NCI-H2196 (cell line): ENCODE data around the gene CIB4.

Experiments used
- DNase-seq: peaks from one replicate; lab custom pipeline; 2025; ENCODE audit not compliant: unreplicated experiment; lab: John Stamatoyannopoulos, UW

Gene CIB4

DNA sequence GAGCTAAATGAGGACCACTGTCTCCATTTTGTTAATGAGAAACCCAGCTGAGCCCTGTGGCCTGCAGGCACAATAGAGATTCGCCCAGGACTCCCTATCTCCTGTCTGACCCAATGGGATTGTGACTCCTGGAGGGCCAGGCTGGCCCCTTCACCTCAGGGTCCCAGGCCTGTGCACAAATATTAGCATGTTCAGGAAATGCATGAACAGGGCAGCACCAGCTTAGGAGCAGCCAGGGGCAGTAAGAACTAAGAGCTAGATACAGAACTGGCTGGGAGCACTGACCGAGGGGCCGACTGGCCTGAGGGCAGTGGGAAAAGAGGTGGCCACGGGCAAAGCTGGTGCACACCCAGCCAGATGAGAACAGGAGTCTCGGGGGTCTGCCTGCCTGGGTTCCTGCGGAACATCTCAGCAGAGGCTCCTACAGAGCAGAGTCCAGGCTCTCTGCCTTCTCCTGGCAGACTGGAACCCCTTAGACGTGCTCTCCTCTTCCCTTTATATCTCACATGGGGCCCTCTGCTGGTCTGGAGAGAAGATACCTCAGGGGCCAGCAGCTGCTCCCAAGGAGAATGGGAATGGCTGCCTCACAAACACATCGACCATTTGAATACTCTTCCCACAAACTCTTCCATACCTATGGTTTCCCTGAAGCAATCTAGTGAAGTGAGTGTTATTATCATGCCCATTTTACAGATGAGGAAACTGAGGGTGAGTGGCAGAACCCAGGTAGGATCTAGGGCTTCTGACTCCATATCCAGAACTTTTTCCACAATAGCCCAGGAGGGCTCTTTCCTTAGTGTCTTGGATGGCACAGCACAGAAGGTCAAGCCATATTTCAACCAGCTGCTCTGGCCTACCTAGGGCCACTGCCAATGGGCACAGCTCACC, 85.7 kb downstream of the CIB4 start:
- no peak for DNase-seq

GRCh38 chr2:26552641-26553374, 88.4 kb downstream of the CIB4 start:
- DNase-seq: no peak

GRCh38 chr2:26550276-26551015, 90.7 kb downstream of the CIB4 start:
- peak; percentile 15 for DNase-seq

- DNase-seq: no peak
Measured at GRCh38 chr2:26542676-26543505, 98.3 kb downstream of the CIB4 start.

GRCh38 chr2:26542194-26542455, 99.0 kb downstream of the CIB4 start:
- peak; percentile 67 for DNase-seq

DNA sequence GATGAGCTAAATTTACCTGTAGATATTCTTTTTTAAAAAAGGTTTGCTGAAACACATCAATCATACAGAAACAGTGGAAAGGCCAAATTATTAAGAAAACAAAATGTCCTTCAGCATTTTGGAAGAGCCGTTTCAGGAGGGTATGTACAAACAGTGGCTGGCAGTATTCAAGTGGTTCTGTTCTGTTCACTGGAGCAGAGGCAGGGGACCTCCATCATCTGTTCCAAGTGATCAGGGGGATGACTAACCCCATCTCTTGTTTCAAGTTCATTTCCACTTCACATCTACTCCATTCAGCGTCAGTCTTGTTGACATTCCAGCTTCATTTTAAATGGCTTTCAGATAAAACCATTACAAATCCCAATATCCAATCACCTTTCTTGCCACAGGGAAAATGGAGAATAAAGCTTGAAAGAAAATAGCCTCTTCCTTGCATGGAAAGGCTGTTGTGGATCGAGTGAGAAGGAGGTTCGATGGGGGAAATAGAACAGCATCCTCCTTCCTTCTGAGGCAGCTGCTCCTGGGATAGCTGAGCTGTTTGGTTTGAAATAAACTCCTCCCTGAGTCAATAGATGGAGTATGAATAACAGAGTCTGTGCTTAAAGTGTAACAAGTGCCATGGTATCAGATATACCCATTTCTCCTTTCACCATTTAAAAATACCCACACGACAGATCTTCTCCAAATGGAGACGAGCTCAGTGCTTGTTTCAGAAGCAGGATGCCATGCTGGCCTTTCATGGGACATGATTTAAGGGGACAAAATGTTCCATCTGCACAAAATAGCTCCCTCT, 99.6 kb downstream of the CIB4 start:
- peak; percentile 77 for DNase-seq

- DNase-seq: no peak
Measured at GRCh38 chr2:26540961-26541360, 100.2 kb downstream of the CIB4 start.

DNA sequence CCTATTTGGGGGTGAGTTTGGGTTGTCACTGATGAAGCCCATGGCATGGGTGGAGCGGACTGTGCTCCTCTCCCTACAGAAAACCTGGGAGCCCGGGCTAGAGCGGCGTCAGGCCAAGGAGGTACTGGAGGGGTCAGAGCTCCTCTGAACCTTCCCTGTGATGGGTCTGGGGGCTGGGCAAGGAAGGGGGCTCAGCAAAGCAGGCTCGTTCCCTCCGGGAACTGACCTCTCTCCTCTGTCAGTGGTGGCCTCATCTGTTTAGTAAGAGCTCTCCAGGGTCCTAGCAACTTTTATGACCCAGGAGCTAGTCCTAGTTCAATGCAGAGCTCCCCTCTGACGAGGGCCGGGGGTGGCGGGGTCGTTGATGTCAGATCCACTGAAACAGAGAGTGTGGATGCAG, 100.9 kb downstream of the CIB4 start:
- DNase-seq: no peak

GRCh38 chr2:26537826-26538475, 103.2 kb downstream of the CIB4 start:
- DNase-seq: no peak

GRCh38 chr2:26537069-26537825, 103.9 kb downstream of the CIB4 start:
- DNase-seq: no peak

GRCh38 chr2:26536371-26537068, 104.6 kb downstream of the CIB4 start:
- DNase-seq: no peak

- DNase-seq: no peak
Measured at GRCh38 chr2:26535663-26536275, 105.4 kb downstream of the CIB4 start.

GRCh38 chr2:26534865-26535662, 106.1 kb downstream of the CIB4 start:
- DNase-seq: no peak

- DNase-seq: no peak
Measured at GRCh38 chr2:26534098-26534864, 106.9 kb downstream of the CIB4 start.

DNA sequence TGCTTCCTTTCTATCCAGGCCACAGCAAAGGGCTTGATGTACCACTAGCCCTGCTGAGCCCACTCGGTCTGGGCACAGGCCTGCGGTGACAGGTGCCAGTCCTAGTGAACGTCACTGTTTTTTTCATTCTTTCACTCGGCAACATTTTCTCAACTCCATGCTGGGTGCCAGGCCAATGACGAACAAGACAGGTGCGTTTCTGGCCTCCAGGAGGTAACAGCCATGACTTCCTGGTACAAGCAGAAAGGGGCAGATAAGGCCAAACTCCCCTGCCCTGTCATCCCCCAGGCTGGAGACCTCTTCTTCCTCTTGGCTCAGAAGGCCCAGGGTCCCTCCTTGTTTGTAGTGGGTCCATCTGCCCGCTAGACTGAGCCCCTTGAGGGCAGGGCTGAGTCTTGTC, 107.5 kb downstream of the CIB4 start:
- DNase-seq: no peak
